K562 (cell line): ENCODE measurements around the gene PPA2. TPM values are rescaled to one million over a fixed set of nuclear protein-coding genes. Genes with fewer than 3 reads are reported as not detected.

Source experiments
- GATAD2A ChIP-seq: fragments of 450-650 bp; IDR thresholded peaks from 2 replicates; pipeline ENCODE4 v1.6.1; 2017
- ZFP1 ChIP-seq: fragments of 450-650 bp; formaldehyde crosslinking; IDR thresholded peaks from 2 replicates; pipeline ENCODE4 v1.4.0; 2020; ENCODE audit warnings: mild to moderate bottlenecking, mixed read lengths
- polyA plus RNA-seq, 8 experiments: library from polyadenylated mRNA; depleted of rRNA in 4 of 8; stranded (reverse) in 5 of 8; unstranded in 3 of 8; fragments of >200 nt; fragmentation: Nextera tagmentation in 2 of 8; fragmentation: Illumina TruSeq in 1 of 8; extraction: Ambion mirVana in 2 of 8; extraction: Trizol in 1 of 8; gene quantifications; 2 replicates each; pipeline versions ENCODE4 v1.2.1 to v1.2.3, GENCODE V29; 2011 to 2014; ENCODE audit warnings: inconsistent platforms in 1 of 8, missing spikeins in 1 of 8
- total RNA-seq, 7 experiments: library from RNA; depleted of rRNA in 6 of 7; stranded (reverse); fragments of >200 nt in 6 of 7; fragmentation: Illumina TruSeq in 2 of 7; extraction: Trizol in 2 of 7; gene quantifications; 2 replicates each; pipeline versions ENCODE4 v1.2.1 to v1.2.3, GENCODE V29; 2011 to 2021; ENCODE audit warnings: low replicate concordance in 1 of 7
- TF ChIP-seq, protein P1 (sequence below): fragments of 450-650 bp; IDR thresholded peaks from 2 replicates; pipeline ENCODE4 v1.6.1; 2018; ENCODE audit not compliant: partially characterized antibody
- TF ChIP-seq, protein P2 (sequence below): fragments of 250-450 bp; sonication (Bioruptor Pico); IDR thresholded peaks from 2 replicates; pipeline ENCODE4 v1.4.0; 2020; ENCODE audit warnings: mild to moderate bottlenecking, moderate library complexity, borderline replicate concordance
- TF ChIP-seq, protein P3 (sequence below), 3 experiments: fragments of 200-800 bp in 1 of 3; sonication (Bioruptor generic) in 1 of 3; sonication (generic) in 1 of 3; formaldehyde crosslinking in 1 of 3; IDR thresholded peaks; 2 replicates each; pipeline versions ENCODE4 v1.6.1 to v1.8.0; 2016 to 2022; ENCODE audit warnings: mild to moderate bottlenecking in 2 of 3, missing compliant biosample characterization in 2 of 3, missing genetic modification characterization in 2 of 3, missing genetic modification reagents in 1 of 3

PPA2 gene
- total and polyA plus RNA-seq, 9 of the 15 experiments (the other 6 are each of a cell fraction or from before 2014, with no cell fraction given) = 48.3 to 190 (median 109) TPM

DNA sequence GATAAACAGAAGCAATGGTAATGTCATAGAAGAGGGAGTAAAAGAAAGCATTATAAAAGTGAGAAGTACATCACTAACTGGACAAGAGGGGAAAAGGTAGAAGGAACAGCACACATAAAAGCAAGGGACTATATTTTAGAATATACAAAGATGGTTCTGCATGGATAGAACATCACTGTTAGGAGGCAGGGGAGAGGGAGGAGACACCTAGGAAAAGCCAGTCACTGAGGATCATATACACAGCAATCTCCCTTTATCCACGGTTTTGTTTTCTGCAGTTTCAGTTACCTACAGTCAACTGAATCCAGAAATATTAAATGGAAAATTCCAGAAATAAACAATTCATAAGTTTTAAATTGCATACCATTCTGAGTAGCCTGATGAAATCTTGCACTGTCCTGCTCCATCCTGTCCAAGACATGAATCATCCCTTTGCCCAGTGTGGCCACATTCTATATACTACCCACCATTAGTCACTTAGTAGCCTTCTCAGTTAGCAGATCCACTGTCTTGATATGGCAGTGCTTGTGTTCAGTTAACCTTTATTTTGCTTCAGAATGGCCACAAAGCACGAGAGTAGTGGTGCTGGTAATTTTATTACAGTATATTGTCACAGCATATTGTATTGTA is 74.2 kb downstream of the PPA2 start (continued):
- TF ChIP-seq, protein P1, sequence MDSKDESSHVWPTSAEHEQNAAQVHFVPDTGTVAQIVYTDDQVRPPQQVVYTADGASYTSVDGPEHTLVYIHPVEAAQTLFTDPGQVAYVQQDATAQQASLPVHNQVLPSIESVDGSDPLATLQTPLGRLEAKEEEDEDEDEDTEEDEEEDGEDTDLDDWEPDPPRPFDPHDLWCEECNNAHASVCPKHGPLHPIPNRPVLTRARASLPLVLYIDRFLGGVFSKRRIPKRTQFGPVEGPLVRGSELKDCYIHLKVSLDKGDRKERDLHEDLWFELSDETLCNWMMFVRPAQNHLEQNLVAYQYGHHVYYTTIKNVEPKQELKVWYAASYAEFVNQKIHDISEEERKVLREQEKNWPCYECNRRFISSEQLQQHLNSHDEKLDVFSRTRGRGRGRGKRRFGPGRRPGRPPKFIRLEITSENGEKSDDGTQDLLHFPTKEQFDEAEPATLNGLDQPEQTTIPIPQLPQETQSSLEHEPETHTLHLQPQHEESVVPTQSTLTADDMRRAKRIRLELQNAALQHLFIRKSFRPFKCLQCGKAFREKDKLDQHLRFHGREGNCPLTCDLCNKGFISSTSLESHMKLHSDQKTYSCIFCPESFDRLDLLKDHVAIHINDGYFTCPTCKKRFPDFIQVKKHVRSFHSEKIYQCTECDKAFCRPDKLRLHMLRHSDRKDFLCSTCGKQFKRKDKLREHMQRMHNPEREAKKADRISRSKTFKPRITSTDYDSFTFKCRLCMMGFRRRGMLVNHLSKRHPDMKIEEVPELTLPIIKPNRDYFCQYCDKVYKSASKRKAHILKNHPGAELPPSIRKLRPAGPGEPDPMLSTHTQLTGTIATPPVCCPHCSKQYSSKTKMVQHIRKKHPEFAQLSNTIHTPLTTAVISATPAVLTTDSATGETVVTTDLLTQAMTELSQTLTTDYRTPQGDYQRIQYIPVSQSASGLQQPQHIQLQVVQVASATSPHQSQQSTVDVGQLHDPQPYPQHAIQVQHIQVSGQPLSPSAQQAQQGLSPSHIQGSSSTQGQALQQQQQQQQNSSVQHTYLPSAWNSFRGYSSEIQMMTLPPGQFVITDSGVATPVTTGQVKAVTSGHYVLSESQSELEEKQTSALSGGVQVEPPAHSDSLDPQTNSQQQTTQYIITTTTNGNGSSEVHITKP = no peak
- TF ChIP-seq, protein P2, sequence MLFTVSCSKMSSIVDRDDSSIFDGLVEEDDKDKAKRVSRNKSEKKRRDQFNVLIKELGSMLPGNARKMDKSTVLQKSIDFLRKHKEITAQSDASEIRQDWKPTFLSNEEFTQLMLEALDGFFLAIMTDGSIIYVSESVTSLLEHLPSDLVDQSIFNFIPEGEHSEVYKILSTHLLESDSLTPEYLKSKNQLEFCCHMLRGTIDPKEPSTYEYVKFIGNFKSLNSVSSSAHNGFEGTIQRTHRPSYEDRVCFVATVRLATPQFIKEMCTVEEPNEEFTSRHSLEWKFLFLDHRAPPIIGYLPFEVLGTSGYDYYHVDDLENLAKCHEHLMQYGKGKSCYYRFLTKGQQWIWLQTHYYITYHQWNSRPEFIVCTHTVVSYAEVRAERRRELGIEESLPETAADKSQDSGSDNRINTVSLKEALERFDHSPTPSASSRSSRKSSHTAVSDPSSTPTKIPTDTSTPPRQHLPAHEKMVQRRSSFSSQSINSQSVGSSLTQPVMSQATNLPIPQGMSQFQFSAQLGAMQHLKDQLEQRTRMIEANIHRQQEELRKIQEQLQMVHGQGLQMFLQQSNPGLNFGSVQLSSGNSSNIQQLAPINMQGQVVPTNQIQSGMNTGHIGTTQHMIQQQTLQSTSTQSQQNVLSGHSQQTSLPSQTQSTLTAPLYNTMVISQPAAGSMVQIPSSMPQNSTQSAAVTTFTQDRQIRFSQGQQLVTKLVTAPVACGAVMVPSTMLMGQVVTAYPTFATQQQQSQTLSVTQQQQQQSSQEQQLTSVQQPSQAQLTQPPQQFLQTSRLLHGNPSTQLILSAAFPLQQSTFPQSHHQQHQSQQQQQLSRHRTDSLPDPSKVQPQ = no peak
- TF ChIP-seq ZFP1 (CRISPR knock-in tag) (no peak), GATAD2A (no peak)
- TF ChIP-seq, protein P3, sequence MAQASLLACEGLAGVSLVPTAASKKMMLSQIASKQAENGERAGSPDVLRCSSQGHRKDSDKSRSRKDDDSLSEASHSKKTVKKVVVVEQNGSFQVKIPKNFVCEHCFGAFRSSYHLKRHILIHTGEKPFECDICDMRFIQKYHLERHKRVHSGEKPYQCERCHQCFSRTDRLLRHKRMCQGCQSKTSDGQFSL (CRISPR knock-in tag; IDR thresholded peaks at IDR 0.05) = no peak
- TF ChIP-seq, protein P3 (tag; IDR thresholded peaks at IDR 0.05) = no peak
